Measurements from ENCODE around the gene TMEM175.

Gene TMEM175

DNA sequence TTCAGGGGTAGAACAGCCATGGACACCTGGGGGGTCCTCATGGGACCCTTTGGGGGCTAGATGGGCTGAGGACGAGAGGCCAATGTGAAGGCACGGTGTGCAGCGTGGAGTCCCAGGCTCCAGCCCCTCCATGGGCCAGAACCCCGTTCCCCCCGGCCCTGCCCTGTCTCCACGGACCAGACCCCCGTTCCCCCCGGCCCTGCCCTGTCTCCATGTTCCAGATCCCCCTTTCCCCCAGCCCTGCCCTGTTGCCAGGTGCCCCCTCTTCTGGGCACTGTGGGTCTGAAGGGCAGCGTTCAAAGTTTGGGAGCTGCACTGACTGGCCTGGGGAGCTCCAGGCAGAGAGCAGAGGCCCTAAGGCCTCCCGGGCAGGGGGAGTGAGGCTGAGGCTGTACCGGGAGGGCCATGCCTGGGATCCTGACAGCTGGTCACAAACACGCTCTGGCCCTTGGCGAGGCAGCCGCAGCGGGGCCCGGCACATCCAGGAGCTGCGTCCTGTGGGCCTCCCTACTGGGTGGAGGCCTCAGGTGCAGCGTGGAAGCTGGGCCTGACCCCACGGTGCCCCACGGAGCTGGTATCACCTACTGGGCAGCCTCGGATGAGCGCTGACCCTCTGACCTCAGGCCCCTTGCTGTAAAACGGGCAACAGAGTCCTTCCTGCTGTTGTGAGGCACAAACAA, 32.2 kb downstream of the TMEM175 start:
- TF ChIP-seq, protein P1, sequence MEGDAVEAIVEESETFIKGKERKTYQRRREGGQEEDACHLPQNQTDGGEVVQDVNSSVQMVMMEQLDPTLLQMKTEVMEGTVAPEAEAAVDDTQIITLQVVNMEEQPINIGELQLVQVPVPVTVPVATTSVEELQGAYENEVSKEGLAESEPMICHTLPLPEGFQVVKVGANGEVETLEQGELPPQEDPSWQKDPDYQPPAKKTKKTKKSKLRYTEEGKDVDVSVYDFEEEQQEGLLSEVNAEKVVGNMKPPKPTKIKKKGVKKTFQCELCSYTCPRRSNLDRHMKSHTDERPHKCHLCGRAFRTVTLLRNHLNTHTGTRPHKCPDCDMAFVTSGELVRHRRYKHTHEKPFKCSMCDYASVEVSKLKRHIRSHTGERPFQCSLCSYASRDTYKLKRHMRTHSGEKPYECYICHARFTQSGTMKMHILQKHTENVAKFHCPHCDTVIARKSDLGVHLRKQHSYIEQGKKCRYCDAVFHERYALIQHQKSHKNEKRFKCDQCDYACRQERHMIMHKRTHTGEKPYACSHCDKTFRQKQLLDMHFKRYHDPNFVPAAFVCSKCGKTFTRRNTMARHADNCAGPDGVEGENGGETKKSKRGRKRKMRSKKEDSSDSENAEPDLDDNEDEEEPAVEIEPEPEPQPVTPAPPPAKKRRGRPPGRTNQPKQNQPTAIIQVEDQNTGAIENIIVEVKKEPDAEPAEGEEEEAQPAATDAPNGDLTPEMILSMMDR (IDR thresholded peaks at IDR 0.05; ENCODE audit: control insufficient read depth, extremely low read depth, insufficient read depth) = no peak
- H3K4me3 ChIP-seq (ENCODE audit: low read depth, low read length) = no peak overlapping the region
- DNase-seq (ENCODE audit: low read depth) = no peak

DNA sequence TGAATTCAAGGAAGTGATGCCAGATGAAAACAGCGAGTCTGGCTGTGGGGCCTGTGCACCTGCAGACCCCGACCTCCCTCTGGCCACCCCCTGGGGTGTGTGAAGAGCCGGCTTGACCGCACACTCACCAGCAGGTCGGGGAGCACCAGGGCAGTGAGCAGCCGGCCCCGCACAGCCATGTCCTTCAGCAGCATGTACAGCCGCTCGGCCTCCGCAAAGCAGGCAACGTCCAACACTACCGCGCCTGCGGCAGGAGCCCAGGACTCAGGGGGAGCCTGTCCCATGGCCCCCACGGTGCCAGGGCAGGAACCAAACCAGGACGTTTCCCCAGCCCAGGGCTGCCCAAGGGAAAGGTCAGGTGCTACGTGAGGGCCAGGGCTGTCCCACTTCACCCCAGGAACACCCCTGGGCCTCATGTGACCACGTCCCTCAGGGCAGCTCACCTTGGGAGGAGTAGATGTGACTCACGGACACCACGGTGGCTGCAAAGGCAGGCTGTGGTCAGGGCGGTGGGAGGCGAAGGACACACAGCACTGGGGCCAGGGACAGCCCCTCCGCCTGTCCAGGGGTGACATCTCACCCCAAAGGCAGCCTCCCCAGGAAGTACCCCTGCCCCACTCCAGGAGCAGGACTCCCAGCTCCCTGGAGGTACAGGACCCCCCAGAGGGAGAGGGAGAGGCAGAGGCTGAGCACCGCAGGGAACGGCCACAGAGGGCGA, 32.9 kb downstream of the TMEM175 start:
- no peak overlapping the region for H3K4me3 ChIP-seq (ENCODE audit: low read depth, low read length)
- TF ChIP-seq, protein P1 (IDR thresholded peaks at IDR 0.05; ENCODE audit: control insufficient read depth, extremely low read depth, insufficient read depth) = no peak
- DNase-seq (ENCODE audit: low read depth) = no peak

DNA sequence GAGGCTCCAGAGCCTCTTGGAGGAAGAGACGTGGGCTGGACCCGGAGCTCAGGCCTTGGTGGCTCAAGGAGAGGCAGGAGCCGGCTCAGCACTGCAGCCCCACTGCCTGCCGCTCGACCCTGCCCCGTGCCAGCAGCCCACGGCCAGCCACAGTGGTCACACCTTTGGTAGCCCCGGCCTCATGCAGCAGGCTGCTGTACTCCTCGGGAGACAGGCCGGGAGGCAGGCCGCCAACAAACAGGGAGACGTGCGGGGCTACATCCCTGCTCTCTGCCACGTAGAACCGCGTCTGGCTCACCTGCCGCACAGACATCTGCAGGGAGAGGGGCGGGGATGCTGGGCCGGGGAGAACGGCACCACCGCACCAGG, 33.5 kb downstream of the TMEM175 start:
- no peak for DNase-seq (ENCODE audit: low read depth)
- TF ChIP-seq, protein P1 (IDR thresholded peaks at IDR 0.05; ENCODE audit: control insufficient read depth, extremely low read depth, insufficient read depth) = no peak
- no peak overlapping the region for H3K4me3 ChIP-seq (ENCODE audit: low read depth, low read length)

DNA sequence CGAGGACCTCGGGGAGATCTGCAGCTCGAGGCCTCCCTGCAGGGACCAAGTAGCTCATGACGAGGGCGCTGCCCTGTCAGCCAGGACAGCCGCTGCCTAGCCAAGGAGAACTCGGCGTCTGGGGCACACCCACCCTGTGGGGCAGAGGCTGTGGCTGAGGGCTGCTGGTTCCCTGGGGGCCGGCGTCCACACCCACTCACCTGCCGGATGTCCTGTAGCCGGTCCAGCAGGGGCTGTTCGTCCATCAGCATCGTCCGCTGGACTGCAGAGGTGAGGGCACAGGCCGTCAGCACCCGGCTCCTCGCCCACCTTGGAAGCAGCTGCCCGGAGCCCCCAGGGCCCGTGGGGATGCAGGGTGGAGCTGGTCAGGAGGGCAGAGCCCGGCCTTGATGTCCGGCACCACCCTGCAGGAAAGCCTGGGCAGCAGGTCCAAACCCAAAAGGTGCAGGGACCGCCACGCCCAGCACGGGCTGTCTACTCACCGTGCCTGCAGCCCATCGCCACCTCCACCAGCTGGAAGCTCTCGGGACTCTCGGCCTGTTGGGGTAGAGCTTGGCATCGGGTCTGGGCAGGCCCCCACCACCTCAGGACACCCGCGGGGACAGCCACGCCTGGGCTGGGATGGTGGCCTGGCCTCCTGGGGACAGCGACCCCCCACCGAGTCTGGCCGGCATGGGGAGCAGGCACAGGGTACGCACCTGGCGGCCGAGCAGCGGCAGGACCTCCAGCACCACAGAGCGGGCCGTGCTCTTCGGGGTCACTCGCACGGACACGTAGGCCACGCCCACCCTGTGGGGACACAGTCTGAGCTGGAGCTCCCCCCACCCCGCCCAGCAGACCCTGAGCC, 34.2 kb downstream of the TMEM175 start:
- TF ChIP-seq, protein P1 (IDR thresholded peaks at IDR 0.05; ENCODE audit: control insufficient read depth, extremely low read depth, insufficient read depth) = no peak
- no peak overlapping the region for H3K4me3 ChIP-seq (ENCODE audit: low read depth, low read length)
- DNase-seq (ENCODE audit: low read depth) = no peak

DNA sequence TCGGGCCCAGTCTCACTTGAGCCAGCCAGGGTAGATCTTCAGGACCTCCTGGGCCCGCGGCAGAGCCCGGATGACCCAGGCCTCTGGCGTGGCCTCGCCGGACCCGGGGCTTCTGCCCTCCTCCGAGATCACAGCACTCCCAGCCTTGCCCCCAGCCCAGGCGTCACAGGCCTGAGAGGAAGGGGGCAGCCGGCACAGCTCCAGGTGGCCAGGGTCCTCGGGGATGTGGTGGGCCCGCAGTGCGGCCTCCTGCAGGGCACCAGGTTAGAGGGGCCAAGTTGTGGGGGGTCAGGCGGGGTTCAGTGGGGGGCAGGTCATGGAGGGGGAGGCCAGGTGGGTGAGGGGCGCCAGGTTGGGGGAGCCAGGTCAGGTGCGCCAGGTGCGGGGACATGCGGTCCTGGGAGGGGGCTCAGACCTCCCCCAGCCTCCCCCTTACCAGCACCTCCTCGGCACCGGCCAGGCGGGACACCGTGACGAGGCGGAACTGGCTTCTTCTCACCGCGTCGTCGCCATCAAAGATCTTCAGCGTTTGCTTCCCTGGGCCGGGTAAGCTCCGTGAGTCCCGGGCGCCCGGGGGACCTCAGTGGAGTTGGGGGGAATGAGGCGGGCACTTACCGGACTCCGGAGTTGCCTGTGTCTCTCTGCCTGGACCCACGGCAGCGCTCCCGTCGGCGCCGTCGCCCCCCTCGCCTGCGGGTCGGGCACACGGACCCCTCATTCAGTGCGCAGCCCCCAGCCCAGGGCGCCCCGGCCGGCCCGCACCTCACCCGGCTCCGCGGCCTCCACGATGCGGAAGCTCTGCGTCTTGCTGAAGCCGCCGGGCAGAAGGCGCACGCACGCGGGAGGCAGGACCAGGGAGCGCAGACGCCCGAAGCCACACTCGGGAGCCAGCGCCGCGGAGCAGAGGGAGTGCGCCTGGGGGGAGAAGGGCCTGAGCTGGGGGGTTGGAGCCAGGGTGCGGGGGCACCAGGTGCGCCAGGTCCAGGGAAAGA, 35.1 kb downstream of the TMEM175 start:
- no peak overlapping the region for H3K4me3 ChIP-seq (ENCODE audit: low read depth, low read length)
- no peak for DNase-seq (ENCODE audit: low read depth)
- TF ChIP-seq, protein P1 (IDR thresholded peaks at IDR 0.05; ENCODE audit: control insufficient read depth, extremely low read depth, insufficient read depth) = no peak

DNA sequence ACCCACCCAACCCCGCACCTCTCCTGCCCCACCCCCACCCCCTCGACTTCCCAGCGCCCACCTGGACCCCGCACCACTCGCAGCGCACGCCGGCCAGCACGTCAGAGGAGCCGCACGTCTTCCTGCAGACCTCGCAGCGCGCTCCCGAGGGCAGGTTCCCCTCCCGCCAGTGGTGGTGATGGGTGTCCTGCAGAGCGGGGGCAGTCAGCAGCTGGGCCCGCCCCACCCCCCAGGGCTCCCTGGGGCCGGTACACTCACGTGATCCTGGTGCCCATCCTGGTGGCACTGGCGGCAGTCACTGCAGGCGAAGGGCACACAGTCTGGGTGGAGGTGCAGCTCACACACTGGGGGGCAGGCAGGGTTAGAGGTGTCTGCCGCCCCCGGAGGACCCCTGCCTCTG, 36.0 kb downstream of the TMEM175 start:
- H3K4me3 ChIP-seq (ENCODE audit: low read depth, low read length) = no peak overlapping the region
- TF ChIP-seq, protein P1 (IDR thresholded peaks at IDR 0.05; ENCODE audit: control insufficient read depth, extremely low read depth, insufficient read depth) = no peak

More for the DNA sequence above, 36.0 kb downstream of the TMEM175 start:
- no peak for DNase-seq (ENCODE audit: low read depth)
